Retinal pigment epithelial cell (primary cell): ENCODE measurements around the gene TPM4.
A peak's percentile ranks its signal among the peaks of the same experiment; 100 is the strongest.

ENCODE experiments used
- DNase-seq: peaks from one replicate; pipeline ENCODE4 v3.0.0-alpha.2; 2010; ENCODE audit warnings: low read depth
- H3K4me3 ChIP-seq: 2 replicates; pipeline ENCODE4 v1.5.1; 2011; ENCODE audit warnings: mild to moderate bottlenecking, low read length, control low read depth, moderate library complexity
- TF ChIP-seq, protein P1 (sequence below): conservative IDR thresholded peaks from 2 replicates; pipeline ENCODE4 v1.5.1; 2011; ENCODE audit warnings: low read depth, low read length, control low read depth, inconsistent platforms

The TPM4 gene

DNA sequence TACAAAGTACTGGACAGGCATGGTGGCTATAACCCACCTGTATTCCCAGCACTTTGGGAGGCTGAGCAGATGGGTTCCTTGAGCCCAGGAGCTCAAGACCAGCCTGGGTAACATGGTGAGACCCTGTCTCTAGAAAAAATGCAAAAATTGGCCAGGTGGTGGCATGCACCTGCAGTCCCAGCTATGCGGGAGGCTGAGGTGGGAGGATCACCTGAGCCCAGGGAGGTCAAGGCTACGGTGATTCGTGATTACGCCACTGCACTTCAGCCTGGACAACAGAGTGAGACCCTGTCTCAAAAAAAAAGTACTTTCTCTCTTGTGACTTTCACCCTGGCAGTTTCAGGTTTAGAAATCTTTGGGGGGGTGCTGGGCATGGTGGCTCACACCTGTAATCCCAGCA lies 24.2 kb downstream of the TPM4 start:
- no peak overlapping the region for H3K4me3 ChIP-seq
- TF ChIP-seq, protein P1, sequence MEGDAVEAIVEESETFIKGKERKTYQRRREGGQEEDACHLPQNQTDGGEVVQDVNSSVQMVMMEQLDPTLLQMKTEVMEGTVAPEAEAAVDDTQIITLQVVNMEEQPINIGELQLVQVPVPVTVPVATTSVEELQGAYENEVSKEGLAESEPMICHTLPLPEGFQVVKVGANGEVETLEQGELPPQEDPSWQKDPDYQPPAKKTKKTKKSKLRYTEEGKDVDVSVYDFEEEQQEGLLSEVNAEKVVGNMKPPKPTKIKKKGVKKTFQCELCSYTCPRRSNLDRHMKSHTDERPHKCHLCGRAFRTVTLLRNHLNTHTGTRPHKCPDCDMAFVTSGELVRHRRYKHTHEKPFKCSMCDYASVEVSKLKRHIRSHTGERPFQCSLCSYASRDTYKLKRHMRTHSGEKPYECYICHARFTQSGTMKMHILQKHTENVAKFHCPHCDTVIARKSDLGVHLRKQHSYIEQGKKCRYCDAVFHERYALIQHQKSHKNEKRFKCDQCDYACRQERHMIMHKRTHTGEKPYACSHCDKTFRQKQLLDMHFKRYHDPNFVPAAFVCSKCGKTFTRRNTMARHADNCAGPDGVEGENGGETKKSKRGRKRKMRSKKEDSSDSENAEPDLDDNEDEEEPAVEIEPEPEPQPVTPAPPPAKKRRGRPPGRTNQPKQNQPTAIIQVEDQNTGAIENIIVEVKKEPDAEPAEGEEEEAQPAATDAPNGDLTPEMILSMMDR = no peak
- DNase-seq = no peak

DNA sequence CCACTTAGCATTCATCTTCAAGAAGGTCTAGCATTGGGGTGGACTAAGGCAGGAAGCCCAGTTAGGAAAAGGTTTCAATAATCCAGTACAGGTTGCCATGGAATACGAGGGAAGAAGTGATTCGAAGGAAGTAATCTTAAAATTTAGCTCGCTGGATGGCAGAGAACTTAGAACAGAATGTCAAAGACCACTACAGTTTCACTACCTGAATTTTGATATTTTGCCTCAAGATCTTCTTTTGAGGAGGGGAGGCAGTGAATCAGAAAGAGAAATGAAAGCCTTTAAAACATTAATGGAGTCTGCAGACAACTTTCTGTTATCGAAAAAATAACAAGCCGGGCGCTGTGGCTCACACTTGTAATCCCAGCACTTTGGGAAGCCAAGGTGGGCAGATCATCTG lies 28.4 kb downstream of the TPM4 start:
- no peak for DNase-seq
- H3K4me3 ChIP-seq = no peak overlapping the region
- TF ChIP-seq, protein P1 = no peak

DNA sequence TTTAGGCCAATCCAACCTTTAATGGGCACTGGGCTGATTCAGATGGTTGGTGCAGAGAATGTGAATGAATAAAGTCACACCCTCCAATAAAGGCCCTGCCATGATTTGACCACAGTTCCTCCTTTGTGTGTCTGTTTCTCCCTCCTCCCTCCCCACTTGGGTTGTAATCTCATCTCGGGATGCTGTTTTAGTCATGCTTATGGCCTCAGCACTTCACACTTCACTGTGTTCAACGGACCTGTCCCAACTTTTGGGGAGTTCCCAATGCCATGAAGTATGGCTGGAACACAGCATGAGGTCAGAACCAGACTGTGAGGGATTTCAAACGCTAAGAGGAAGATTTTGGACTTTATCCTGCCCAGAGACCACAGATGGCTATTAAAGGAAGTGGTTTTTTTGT lies 29.8 kb downstream of the TPM4 start:
- no peak for DNase-seq
- TF ChIP-seq, protein P1 = no peak
- no peak overlapping the region for H3K4me3 ChIP-seq

DNA sequence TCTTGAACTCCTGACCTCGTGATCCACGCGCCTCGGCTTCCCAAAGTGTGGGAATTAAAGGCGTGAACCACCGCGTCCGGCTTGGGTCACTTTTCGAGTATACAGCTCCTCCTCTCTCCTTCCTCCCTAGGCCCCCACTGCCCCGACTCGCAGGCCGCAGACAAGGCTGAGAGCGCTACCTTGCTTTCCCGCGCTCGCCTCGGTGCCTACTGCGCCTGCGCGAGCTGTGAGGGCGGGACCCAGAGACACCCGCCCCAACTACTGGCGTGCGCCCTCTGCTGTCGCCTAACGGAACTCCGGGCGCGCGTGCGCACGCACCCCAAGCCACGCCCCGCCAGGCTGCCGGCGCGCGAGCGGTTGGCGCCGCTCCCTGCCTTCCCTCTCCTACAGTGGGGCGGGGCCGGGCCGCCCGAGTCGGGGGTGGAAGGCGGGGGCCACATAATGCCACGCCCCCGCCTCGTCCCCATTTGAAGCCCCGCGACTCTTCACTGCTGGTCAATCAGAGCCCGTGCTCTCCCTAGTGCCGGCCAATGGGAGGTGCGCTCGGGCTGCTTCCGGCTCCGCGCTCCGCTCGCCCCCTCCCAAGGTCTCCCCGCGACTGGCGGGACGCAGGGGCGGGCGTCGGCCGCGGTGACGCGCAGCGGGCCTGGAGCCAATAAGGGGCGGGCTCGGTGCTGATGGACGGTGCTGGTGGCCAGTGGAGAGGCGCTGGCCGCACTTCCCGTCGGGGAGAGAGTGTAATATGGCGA lies 35.0 kb downstream of the TPM4 start, which contains the start of gene RAB8A:
RAB8A (plus strand) TSS at position 730 of the 749 bp plus-strand sequence; CDS start at position 743, 13 bp downstream.
- peak; percentile 97 for DNase-seq
- TF ChIP-seq, protein P1 = peak; percentile 73
- H3K4me3 ChIP-seq = peak within 1 kb of the TSS; percentile 94

DNA sequence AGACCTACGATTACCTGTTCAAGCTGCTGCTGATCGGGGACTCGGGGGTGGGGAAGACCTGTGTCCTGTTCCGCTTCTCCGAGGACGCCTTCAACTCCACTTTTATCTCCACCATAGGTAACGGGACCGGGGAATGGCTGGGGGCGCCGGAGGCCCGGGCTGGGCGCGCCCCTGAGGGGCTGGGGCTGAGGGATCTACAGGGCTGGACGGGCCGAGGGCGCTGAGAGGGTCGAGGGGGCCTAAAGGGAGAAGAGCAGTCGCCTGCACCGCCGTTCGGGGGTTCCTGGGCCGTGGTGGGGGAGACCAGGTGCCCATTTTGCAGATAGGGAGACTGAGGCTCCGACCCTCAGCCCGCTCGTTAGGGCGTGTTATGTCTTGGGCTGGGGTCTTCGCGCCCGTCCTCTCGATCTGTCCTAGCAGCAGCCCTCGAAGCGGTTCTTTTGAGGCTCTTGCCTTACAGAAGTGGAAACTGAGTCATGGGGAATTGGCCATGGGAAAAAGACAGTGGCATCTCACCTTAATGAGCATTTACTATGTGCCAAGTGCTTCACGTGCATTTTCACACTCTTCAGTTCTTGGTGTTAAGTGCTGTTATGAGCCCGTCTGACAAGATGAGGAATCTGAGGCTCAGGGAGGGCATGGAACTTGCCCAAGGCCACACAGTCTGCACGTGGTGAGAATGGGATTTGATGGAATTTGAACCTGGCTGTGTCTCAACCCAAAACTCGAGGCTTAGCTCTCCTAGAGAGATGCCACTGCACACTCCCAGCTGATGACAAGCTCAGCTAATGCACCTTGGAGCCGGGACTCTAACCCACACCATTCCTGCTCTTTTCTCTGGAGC lies 35.8 kb downstream of the TPM4 start:
- no peak for DNase-seq
- H3K4me3 ChIP-seq = peak overlapping the region; percentile 94
- TF ChIP-seq, protein P1 = no peak

DNA sequence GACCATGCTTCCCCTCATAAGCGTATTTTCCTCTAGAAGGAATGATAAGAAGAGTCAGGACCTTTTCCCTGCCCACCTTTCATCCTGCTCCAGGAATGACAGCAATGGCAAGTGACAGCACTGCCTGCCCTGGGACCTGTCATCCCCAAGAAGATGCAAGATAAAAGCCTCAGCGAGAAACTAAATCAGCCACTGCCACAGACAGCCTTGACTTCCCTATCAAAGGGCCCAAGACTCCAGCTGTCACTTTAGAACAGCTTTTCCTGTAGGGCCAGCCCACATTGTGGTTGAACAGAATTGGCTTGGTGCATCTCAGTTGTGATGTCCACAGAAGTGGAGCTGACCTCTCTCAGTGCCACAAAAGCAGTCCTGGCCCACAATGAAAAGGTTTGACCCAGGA lies 36.5 kb downstream of the TPM4 start:
- TF ChIP-seq, protein P1 = no peak
- DNase-seq = no peak
- peak overlapping the region; percentile 94 for H3K4me3 ChIP-seq
